PC-3 (cell line): Measurements from ENCODE around the gene MT1B. TPM values are rescaled to one million over a fixed set of nuclear protein-coding genes. Genes with fewer than 3 reads are reported as not detected.
"Not testable (repeated sequence)": the region's sequence is repeated elsewhere in the genome, so short reads cannot be mapped to it uniquely, and the experiment has no call there.

ENCODE experiments used
- ATAC-seq: fragments of 200-7000 bp; cut with Tn5 transposase; 2 replicates; pipeline ENCODE4 v1.9.1; 2020; ENCODE audit warnings: mild to moderate bottlenecking, moderate library complexity
- BruUV-seq: library from RNA; stranded (reverse); fragments of 400-500 nt; replicated peaks from 2 replicates; lab custom pipeline; 2021; lab: Mats Ljungman, UMichigan
- CTCF ChIA-PET: fragments of 300-600 bp; sonication (Branson Sonifier 250); formaldehyde crosslinking; loops from one replicate; lab custom pipeline; 2022; ENCODE audit warnings: antibody characterized with exemption; lab: Charles Lee
- POLR2A ChIA-PET: fragments of 300-600 bp; sonication (Branson Sonifier 250); formaldehyde crosslinking; loops from one replicate; lab custom pipeline; 2022; ENCODE audit warnings: antibody characterized with exemption; ENCODE audit not compliant: unreplicated experiment; lab: Charles Lee
- DNase-seq: peaks from one replicate; pipeline ENCODE4 v3.0.0-alpha.2; 2015
- H2AFZ ChIP-seq: fragments of 300-600 bp; sonication (generic); 2 replicates; pipeline ENCODE4 v1.6.0; 2016; ENCODE audit warnings: antibody characterized with exemption, low read length
- H3F3A ChIP-seq: fragments of 300-600 bp; sonication (generic); one replicate; pipeline ENCODE4 v1.6.0; 2017; ENCODE audit warnings: antibody characterized with exemption, low read length, control low read depth, mild to moderate bottlenecking; ENCODE audit not compliant: unreplicated experiment
- H3K27ac ChIP-seq: fragments of 300-600 bp; sonication (generic); 2 replicates; pipeline ENCODE4 v1.5.1; 2016; ENCODE audit warnings: mild to moderate bottlenecking, low read length
- H3K27me3 ChIP-seq: fragments of 300-600 bp; sonication (generic); 2 replicates; pipeline ENCODE4 v1.6.1; 2016; ENCODE audit warnings: low read length, mixed read lengths
- H3K36me3 ChIP-seq: fragments of 300-600 bp; sonication (generic); 2 replicates; pipeline ENCODE4 v1.6.1; 2016; ENCODE audit warnings: low read depth, mixed run types, low read length, mixed read lengths
- H3K4me1 ChIP-seq: fragments of 300-600 bp; sonication (generic); 2 replicates; pipeline ENCODE4 v1.5.1; 2016; ENCODE audit warnings: low read length; ENCODE audit not compliant: insufficient read depth
- H3K4me2 ChIP-seq: fragments of 300-600 bp; sonication (generic); 2 replicates; pipeline ENCODE4 v1.6.0; 2016; ENCODE audit warnings: low read length
- H3K4me3 ChIP-seq: fragments of 300-600 bp; sonication (generic); 2 replicates; pipeline ENCODE4 v1.5.1; 2016; ENCODE audit warnings: mild to moderate bottlenecking, low read length, mixed read lengths
- H3K79me2 ChIP-seq: fragments of 300-600 bp; sonication (generic); 2 replicates; pipeline ENCODE4 v1.6.1; 2017; ENCODE audit warnings: low read length, mixed read lengths
- H3K9ac ChIP-seq: fragments of 300-600 bp; sonication (generic); 2 replicates; pipeline ENCODE4 v1.6.0; 2016; ENCODE audit warnings: mild to moderate bottlenecking, low read length
- H3K9me2 ChIP-seq: fragments of 300-600 bp; sonication (generic); replicated peaks from 2 replicates; pipeline ENCODE4 v1.6.1; 2016; ENCODE audit warnings: mixed run types, low read length, mixed read lengths
- H3K9me3 ChIP-seq: fragments of 300-600 bp; sonication (generic); 2 replicates; pipeline ENCODE4 v1.6.1; 2016; ENCODE audit warnings: low read length, mixed read lengths
- H4K20me1 ChIP-seq: fragments of 300-600 bp; sonication (generic); 2 replicates; pipeline ENCODE4 v1.6.1; 2016; ENCODE audit warnings: low read length, mixed read lengths
- EZH2 ChIP-seq: fragments of 300-600 bp; sonication (generic); IDR thresholded peaks from one replicate; pipeline ENCODE4 v1.6.1; 2017; ENCODE audit warnings: antibody characterized with exemption, mild to moderate bottlenecking, low read length; ENCODE audit not compliant: unreplicated experiment
- EZH2phosphoT487 ChIP-seq: fragments of 300-600 bp; sonication (generic); IDR thresholded peaks from 2 replicates; pipeline ENCODE4 v1.6.1; 2018; ENCODE audit warnings: mild to moderate bottlenecking, antibody characterized with exemption, low read length, borderline replicate concordance
- intact Hi-C: fragments of 100-400 bp; cut with micrococcal nuclease; formaldehyde crosslinking; loops from 2 replicates; pipeline ENCODE4 v1.9.0; 2023
- total RNA-seq: library from RNA; depleted of rRNA; stranded (reverse); fragments of >200 nt; gene quantifications from 2 replicates; pipeline ENCODE4 v1.2.3, GENCODE V29; 2014
- TF ChIP-seq, protein P1 (sequence below): fragments of 300-600 bp; sonication (generic); conservative IDR thresholded peaks from 2 replicates; pipeline ENCODE4 v1.5.1; 2017; ENCODE audit warnings: antibody characterized with exemption, low read depth, mild to moderate bottlenecking, low read length

The MT1B gene
- total RNA-seq, 1 experiment from 2014 or later: not detected

DNA sequence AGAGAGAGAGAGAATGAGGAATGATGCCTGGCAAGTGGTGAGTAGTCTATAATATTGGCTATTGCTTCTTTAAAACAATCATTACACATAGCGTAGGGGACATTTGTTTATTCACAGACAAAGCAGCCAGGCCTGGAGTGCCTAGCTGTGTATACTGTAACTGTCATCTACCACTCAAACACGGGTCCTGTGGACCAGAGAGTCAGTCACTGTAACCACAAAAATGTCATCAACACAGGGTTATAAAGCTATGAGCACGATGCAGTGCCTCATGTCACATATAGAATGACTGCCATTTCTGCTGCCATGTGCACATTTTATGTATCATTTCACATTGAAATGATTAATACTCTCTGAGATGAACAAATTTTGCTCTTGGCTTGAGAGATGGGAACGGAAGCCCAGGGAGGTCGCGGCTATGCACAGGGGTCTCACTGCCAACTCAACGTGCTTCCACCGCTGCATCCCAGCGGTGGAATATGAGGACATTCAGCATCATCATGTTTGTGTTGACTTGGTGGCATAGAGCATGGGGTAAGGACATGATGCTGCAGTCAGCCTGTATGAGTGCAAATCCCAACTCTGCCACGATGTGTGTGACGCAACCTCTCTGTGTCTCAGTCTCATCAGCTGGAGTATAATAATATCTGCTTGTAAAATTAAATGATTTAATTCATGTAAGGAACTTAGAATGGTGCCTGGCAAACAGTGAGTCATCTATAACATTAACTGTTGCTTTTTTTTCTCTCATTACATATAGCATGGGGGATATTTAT is 21.3 kb downstream of the MT1B start:
- Histone ChIP-seq H3K9me3 (no peaks in the 10 kb centered on the region), H3F3A (no peaks in the 10 kb centered on the region), H3K79me2 (no peaks in the 10 kb centered on the region), H3K27ac (peak overlapping the region; percentile 53), H3K4me2 (peak overlapping the region; percentile 58), H2AFZ (no peak overlapping the region), H3K36me3 (no peaks in the 10 kb centered on the region), H3K9ac (no peak overlapping the region), H3K4me1 (peaks cover 22% of the 10 kb centered on the region), H4K20me1 (no peaks in the 10 kb centered on the region), H3K27me3 (no peaks in the 10 kb centered on the region), H3K9me2 (no peaks in the 10 kb centered on the region), H3K4me3 (no peak overlapping the region)
- intact Hi-C loops: no loop called here
- ATAC-seq (peak; percentile 81), DNase-seq (peak; percentile 56)
- CTCF ChIA-PET: no interaction called here
- BruUV-seq: no TSS peak
- TF ChIP-seq EZH2phosphoT487 (no peak), EZH2 (no peak)
- TF ChIP-seq, protein P1, sequence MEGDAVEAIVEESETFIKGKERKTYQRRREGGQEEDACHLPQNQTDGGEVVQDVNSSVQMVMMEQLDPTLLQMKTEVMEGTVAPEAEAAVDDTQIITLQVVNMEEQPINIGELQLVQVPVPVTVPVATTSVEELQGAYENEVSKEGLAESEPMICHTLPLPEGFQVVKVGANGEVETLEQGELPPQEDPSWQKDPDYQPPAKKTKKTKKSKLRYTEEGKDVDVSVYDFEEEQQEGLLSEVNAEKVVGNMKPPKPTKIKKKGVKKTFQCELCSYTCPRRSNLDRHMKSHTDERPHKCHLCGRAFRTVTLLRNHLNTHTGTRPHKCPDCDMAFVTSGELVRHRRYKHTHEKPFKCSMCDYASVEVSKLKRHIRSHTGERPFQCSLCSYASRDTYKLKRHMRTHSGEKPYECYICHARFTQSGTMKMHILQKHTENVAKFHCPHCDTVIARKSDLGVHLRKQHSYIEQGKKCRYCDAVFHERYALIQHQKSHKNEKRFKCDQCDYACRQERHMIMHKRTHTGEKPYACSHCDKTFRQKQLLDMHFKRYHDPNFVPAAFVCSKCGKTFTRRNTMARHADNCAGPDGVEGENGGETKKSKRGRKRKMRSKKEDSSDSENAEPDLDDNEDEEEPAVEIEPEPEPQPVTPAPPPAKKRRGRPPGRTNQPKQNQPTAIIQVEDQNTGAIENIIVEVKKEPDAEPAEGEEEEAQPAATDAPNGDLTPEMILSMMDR: no peak
- POLR2A ChIA-PET: interaction anchor here (0.6 to 1.1 kb wide), 3 partner anchors 29 to 1456 kb away, joined by 3 to 5 read pairs (median 4); partner anchors contain the start of gene CFAP20

DNA sequence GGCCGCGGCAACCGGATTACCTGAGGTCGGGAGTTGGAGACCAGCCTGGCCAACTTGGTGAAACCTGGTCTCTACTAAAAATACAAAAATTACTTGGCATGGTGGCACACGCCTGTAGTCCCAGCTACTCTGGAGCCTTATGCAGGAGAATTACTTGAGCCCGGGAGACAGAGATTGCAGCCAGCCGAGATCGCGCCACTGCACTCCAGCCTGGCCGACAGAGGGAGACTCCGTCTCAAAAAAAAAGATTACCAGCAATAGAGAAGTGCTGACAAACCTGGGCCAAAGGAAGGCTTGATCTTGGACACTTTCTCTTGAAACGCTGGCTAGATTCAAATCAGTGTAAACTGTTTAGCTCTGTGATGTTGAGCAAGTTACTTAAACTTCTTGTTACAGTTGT is 22.2 kb downstream of the MT1B start:
- no peak for ATAC-seq
- H3K4me2 ChIP-seq: no peak overlapping the region
- H3K4me1 ChIP-seq: peaks cover 22% of the 10 kb centered on the region
- no peaks in the 10 kb centered on the region for H3F3A ChIP-seq
- H3K79me2 ChIP-seq: no peaks in the 10 kb centered on the region
- no peaks in the 10 kb centered on the region for H3K9me3 ChIP-seq
- no peaks in the 10 kb centered on the region for H3K27me3 ChIP-seq
- H3K27ac ChIP-seq: no peak overlapping the region
- H4K20me1 ChIP-seq: no peaks in the 10 kb centered on the region
- H3K36me3 ChIP-seq: no peaks in the 10 kb centered on the region
- H3K4me3 ChIP-seq: no peak overlapping the region
- no peak overlapping the region for H2AFZ ChIP-seq
- intact Hi-C loops: no loop called here
- POLR2A ChIA-PET: interaction anchor here (0.6 kb wide), 1 partner anchor 30 kb away, joined by 5 read pairs; no protein-coding TSS in a partner anchor
- DNase-seq: no peak
- TF ChIP-seq EZH2phosphoT487 (no peak), EZH2 (no peak)
- TF ChIP-seq, protein P1: no peak
- no peak overlapping the region for H3K9ac ChIP-seq
- no peaks in the 10 kb centered on the region for H3K9me2 ChIP-seq
- no TSS peak for BruUV-seq
- CTCF ChIA-PET: no interaction called here

- H3K4me1 ChIP-seq: peaks cover 25% of the 10 kb centered on the region
- H3K4me2 ChIP-seq, intact Hi-C loops, H3K4me3 ChIP-seq, CTCF ChIA-PET, H3K27me3 ChIP-seq, H3K27ac ChIP-seq, H3K79me2 ChIP-seq, H3F3A ChIP-seq, H3K9me2 ChIP-seq, ATAC-seq, H3K9me3 ChIP-seq, H3K36me3 ChIP-seq, POLR2A ChIA-PET, BruUV-seq, H2AFZ ChIP-seq, H4K20me1 ChIP-seq, H3K9ac ChIP-seq, DNase-seq: not testable (repeated sequence)
Measured at GRCh38 chr16:56674570-56674969, 22.9 kb downstream of the MT1B start.
